ENCODE data around the gene SUSD1.
"Not testable (repeated sequence)": the region's sequence is repeated elsewhere in the genome, so short reads cannot be mapped to it uniquely, and the experiment has no call there.

Gene SUSD1

DNA sequence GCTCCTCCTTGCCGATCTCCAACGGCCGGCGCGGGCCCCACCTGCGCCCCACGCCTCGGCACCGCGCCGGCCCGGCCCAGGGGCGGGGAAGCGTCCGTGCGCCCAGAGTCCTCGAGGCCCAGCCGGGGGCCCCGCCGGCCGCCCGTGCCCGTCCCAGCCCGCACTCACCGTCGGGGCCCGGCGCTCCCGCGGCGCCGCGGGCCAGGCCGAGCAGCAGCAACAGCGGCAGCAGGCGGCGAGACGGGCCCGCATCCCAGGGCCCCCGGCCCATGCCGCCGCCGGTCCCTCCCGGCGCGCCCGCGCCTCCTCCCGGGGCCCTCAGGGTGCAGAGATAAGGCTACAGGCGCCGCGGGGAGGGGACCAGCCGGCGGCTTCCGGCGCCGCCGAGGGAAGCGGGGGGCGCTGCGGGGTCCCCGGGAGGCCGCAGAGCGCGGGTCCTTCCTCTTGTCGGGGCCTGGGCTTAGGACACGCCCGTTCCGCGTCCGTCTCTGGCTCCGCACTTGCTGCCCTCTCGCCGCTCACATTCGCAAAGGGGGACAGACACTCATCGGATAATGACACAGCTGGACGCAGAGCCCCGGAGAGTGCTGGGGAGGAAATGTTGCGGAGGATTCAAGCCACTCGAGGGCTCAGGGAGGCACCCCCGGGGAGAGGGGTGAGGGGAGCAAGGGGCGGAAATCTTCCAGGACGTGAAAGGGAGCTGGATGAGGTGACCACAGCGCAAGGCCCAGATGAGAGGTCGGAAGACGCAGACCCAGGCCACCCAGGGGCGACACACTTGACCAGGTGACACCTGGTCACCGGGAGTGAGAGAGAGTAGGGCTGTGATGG, at the start of gene SUSD1:
SUSD1 (minus strand) TSS at position 333 of the 831 bp plus-strand sequence; CDS start at position 271, 62 bp downstream.
- DNase-seq = peak in 1 of 2 experiments; percentile 29

- DNase-seq = no peak
These were observed 49.5 kb upstream of the SUSD1 start for GRCh38 chr9:112224401-112225289.

DNA sequence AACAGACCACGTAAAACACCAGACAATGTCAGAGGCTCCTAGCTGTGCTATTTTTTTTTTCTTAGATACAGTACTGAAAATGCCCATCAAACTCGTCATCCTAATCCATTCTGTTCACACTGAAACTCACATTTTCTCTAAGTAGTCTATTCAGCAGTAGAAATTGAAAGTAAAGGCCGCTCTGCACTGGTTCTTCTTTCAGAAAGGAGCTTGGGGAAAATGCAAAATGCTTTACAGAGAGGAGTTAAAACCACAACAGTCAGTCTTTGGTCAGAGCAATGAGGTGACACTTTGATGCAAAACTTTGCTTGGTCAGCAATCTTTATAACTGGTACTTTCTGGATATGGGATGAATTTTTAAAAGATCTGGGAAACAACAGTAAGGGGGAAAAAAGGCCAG, 43.8 kb upstream of the SUSD1 start:
- DNase-seq = no peak

DNA sequence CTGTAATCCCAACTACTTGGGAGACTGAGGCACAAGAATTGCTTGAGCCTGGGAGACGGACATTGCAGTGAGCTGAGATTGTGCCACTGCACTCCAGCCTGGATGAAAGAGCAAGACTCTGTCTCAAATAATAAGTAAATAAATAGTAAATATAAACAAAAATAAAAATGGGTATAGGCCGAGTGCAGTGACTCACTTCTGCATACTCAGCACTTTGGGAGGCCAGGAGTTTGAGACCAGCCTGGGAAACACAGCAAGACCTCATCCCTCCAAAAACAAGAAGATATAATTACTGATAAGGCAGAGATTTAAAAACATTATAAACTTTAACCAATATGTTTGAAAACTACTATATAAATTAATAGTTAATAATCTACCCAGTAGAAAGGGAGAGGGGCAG, 37.8 kb upstream of the SUSD1 start:
- no peak for DNase-seq

- DNase-seq = no peak
These were observed 32.4 kb upstream of the SUSD1 start for GRCh38 chr9:112207451-112207850.

DNA sequence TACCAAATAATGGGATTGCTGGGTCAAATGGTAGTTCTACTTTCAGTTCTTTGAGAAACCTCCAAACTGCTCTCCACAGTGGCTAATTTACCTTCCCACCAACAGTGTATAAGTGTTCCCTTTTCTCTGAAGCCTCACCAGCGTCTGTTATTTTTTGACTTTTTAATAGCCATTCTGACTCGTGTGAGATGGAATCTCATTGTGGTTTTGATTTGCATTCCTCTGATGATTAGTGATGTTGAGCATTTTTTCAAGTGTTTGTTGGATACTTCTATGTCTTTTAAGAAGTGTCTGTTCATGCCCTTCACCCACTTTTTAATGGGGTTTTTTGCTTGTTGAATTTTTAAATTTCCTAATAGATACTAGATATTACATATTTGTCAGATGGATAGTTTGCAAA, 28.4 kb upstream of the SUSD1 start:
- no peak for DNase-seq

DNA sequence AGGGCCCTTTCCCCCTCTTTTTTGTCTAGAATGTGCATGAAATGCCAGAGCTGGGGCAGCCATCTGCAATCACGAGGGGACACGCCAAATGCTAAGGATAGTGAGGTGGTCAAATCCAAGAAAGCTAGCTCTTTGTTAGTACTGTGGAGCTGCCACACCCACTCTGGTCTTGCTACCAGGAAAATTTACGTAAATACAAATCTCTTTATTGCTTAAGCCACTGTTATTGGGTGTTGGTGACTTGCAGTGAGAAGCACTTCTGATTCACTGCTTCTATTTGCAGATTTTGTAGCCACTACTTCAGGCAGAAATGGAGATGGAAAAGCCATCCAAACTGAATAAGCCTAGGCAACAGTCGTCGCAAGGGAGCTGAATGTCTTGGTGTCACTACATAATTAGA, 25.6 kb upstream of the SUSD1 start:
- DNase-seq = no peak

DNA sequence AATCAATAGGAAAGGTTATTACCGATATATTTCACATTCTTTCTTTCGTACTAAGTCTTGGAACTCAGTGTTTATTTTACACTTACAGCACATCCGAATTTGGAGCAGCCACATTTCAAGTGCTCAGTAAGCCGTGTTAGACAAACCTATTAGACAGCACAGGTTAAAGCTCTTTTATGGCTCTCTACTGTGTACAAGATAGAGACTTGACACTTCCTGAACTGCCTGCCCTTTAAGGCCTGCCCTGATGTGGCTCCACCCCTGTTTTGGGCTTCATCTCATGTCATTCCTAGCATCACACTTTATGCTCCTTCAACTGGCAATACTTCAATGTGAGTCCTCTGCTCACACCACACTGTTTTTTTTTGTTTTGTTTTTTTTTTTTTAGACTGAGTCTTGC, 23.5 kb upstream of the SUSD1 start:
- DNase-seq = no peak

GRCh38 chr9:112194969-112195431, 19.9 kb upstream of the SUSD1 start:
- DNase-seq = no peak

DNA sequence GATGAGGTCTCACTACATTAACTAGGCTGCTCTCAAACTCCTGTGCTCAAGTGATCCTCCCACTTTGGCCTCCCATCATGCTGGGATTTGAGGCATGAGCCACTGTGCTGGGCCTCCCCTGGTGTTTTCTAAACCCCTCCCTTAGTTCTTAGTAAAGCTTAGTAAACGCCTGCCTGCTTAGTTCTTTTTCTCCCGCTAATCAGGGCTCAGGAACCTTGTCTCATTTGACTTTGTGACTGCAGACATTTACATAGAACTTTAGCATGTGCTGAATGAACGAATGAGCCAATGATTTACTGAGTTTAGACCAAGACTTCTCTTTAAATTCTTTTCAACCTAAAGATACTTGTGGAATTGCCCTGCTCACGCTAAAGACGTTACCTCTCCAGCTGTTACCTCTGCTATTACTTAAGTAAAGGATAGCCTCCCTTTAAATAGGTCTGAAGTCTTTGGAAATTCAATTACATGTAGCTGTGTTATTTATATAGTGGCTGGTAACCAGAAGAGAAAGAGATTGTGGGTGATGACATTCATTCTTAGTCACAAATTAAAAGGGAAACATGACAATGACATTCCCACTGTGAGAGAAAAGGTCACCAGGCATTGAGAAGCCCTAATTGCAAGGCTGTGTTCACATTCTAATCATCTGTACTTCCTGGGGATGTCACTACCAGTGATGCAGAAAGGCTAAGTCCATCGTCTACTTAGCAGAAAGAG, 18.6 kb upstream of the SUSD1 start:
- DNase-seq = no peak

DNA sequence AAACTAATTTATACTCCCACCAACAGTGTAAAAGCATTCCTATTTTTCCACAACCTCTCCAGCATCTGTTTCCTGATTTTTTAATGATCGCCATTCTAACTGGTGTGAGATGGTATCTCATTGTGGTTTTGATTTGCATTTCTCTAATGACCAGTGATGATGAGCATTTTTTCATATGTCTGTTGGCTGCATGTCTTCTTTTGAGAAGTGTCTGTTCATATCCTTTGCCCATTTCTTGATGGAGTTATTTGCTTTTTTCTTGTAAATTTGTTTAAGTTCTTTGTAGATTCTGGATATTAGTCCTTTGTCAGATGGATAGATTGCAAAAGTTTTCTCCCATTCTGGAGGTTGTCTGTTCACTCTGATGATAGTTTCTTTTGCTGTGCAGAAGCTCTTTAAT, 15.2 kb upstream of the SUSD1 start:
- not testable (repeated sequence) for DNase-seq

DNA sequence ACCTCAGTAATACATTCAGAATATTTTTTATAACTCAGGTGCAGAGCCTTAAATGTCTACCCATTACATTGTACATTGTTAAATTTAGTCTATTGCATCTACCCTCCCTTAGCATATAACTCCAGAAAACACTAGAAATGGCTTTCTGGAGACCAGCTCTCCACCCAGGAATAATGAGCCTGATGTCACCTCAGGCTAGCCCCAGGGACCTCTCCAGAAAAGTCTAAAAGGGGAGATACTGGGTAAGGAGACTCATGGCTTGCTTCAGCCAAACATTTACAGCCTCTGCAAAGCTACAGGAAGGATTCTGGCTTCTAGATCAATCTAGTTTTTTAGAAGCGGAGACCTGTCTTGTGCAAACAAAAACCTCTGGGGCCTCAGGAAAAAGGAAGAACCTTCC, 13.8 kb upstream of the SUSD1 start:
- no peak for DNase-seq

DNA sequence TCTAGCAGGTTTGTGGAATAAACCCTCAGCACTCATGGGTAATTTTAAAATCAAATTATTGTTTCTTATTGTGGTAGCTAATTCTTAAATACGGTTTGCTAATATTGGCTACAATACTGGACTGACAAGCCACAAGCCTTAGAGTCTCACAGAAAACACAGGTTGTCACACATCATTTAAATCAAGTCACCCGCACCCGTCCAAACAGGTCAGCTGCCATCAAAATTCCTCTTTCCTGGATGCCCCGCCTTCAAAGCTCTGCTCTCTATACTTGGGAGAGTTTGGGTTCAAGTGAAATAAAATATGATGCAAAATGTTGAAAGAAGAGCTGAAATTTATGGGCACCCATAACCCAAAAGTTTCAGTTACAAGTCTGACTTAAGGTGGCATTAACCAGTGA, 12.3 kb upstream of the SUSD1 start:
- DNase-seq = no peak

DNA sequence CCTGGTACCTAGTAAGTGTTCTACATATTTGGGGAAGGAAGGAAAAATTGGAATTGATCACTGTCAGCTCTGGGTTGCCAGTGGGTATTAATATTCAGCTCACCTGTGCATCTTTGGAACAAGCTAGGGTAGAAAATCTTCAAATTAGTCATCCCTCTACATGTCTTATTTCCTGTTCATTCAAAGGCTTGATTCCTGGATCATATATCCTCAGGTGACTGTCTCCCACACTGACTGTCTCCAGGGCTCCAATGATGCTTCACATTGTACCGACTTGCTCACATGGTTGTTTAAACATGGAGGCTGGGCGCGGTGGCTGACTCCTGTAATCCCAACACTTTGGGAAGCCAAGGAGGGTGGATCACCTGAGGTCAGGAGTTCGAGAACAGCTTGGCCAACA, 11.6 kb upstream of the SUSD1 start:
- no peak for DNase-seq

- DNase-seq = no peak
These were observed 9.8 kb upstream of the SUSD1 start for GRCh38 chr9:112184946-112185345.

GRCh38 chr9:112184221-112184620, 9.1 kb upstream of the SUSD1 start:
- no peak for DNase-seq

DNA sequence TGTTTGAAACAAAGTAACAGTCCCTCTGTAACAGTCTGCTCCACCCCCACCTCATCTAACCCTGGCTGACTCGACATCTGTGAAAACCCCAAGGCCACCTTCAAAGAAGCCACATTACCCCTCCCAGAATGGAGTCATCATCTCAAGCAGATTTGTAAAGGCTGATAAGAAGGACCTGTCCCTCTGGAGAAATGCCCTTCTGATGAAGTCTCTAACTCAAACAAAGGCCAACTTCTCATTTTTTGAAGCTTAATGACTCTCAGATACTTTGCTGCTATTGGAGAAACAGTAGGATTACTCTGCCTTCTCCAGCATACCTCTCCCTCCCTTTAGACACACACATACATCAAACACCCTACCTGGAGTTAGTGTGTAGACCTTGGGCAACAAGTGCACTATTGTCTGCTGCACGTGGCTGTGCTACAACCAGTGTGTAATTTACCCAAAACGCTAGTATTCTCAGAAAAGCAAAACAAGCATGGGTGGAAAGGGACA, 5.3 kb upstream of the SUSD1 start:
- peak; percentile 15 to 54 for DNase-seq

DNA sequence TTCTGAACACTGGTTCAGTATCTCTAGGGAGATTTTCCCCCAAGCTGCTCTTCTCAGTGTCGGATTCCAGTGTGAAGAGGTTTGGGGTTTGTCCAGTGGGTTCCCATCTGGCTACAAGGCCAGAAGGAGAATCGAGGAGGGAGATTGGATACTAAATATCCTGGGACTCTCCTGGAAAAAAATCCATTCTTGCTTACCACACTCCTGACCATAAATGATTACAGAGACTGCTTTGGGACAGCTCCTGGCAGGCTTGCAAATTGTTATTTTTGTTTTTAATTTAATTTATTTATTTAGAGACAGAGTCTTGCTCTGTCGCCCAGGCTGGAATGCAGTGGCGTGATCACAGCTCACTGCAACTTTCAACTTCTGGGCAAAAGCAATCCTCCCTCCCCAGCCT, 4.7 kb upstream of the SUSD1 start:
- no peak for DNase-seq

DNA sequence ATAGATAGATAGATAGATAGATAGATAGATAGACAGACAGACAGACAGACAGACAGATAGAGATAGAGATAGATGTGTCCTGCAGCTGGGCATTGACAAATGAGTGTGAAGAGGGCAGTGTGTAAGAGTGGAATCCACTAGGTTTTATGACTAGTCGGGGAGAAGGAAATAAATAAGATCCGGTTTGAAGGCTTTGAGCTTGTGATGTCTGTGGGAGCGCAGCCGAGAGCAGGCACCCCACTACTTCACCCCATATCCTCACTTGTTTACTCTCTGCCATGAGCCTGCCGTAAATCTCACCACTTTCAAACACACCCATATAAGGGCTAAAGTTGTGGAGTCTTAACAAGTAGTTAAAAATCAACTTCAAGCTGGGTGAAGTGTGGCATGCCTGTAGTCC, 1.4 kb upstream of the SUSD1 start:
- DNase-seq = no peak

DNA sequence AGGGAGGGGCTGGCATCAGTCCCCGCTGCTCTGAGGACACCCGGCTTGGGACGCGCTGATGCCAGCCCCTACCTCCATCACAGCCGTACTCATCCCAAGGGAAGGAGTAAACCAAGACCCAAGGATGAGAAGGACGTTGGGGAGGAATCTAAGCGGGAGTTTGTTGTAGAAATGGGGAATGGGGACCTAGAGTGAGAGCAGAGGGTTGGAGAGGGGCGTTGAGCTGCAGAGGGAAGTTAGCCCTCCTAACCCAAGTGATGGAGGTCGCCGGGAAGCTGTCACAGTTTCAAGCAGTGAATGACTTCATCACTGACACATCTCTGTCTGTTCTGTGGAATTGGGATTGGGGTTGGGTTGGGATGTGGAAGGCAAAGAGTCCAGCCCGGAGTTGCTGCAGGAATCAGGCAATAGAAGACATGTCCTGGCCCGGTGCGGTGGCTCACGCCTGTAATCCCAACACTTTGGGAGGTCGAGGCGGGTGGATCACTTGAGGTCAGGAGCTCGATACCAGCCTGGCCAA, 759 bp upstream of the SUSD1 start:
- no peak for DNase-seq

DNA sequence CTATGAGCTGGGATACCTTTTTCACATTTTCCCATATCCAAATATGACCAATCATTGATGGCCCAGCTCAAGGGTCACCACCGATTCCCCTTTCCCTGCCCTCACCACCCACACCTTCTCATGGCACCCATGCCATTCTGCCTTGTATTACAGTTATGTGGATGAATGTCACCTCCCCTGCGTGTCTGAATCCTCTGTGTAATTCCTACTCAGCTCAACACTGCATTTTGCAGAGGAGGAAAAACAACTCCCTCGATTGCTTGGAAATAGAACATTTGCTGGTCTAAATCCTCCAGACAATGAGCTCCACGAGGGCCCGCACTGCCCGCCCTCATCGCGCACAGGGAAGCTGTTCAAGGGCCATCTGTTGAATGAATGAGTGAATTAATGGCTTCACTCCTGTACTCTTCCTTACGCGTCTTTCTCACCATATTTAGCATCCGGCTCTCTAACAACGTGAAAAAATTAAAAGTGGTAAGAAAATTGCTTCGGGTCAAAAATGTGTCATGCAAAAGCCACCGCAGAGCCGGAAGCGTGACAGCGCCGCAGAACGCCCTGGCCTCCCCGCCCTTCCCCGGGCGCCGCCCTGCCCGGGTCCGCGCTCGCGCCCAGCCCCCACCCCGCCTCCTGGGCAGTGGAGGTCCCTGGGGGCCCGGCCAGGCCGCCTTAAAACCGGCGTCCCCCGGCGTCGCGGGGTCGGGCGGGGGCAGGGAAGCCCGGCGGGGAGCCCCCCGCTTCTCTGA, 704 bp downstream of the SUSD1 start:
- peak; percentile 67 to 68 for DNase-seq
